Activated CD4-positive, alpha-beta T cell treated with anti-CD3 and anti-CD28 coated beads, Interleukin-2, amount 10 ng/mL, durations not matched to agents 24 days and 14 days (primary cell): ENCODE results near the gene MDFI. TPM values are rescaled to one million over a fixed set of nuclear protein-coding genes. Genes with fewer than 3 reads are reported as not detected.

Experiments
- DNase-seq: peaks from one replicate; pipeline ENCODE4 v3.0.0; 2022
- H3K27ac Mint-ChIP-seq: one replicate; pipeline ENCODE4 v1.8.0; 2022; ENCODE audit warnings: mild to moderate bottlenecking, mixed read lengths
- H3K27me3 Mint-ChIP-seq: one replicate; pipeline ENCODE4 v1.8.0; 2022; ENCODE audit warnings: mixed read lengths
- H3K36me3 Mint-ChIP-seq: one replicate; pipeline ENCODE4 v1.8.0; 2022; ENCODE audit warnings: low read depth, mild to moderate bottlenecking, mixed read lengths
- H3K4me1 Mint-ChIP-seq: one replicate; pipeline ENCODE4 v1.8.0; 2021; ENCODE audit warnings: mixed read lengths
- H3K4me3 Mint-ChIP-seq: one replicate; pipeline ENCODE4 v1.8.0; 2022; ENCODE audit warnings: mild to moderate bottlenecking, moderate library complexity, mixed read lengths
- H3K9me3 Mint-ChIP-seq: one replicate; pipeline ENCODE4 v1.8.0; 2021; ENCODE audit warnings: mixed read lengths
- intact Hi-C: fragments of 100-400 bp; cut with micrococcal nuclease; formaldehyde crosslinking; loops from one replicate; pipeline ENCODE4 v1.15.1; 2023
- total RNA-seq: library from RNA; stranded (reverse); gene quantifications from 2 replicates; pipeline ENCODE4 v1.2.3, GENCODE V29; 2022

The MDFI gene
- total RNA-seq, 1 donor from 2014 or later = not detected

GRCh38 chr6:41597246-41598000, 40.8 kb upstream of the MDFI start:
- Mint-ChIP-seq H3K36me3 (no peaks in the 10 kb centered on the region), H3K9me3 (no peaks in the 10 kb centered on the region), H3K4me1 (no peaks in the 10 kb centered on the region), H3K27ac (no peak overlapping the region), H3K4me3 (no peak overlapping the region), H3K27me3 (no peaks in the 10 kb centered on the region)
- DNase-seq = no peak
- intact Hi-C loops = no loop called here

GRCh38 chr6:41598670-41599014, 39.6 kb upstream of the MDFI start:
- no peaks in the 10 kb centered on the region for H3K36me3 Mint-ChIP-seq
- intact Hi-C loops = no loop called here
- H3K4me1 Mint-ChIP-seq = peaks cover 4% of the 10 kb centered on the region
- no peak overlapping the region for H3K27ac Mint-ChIP-seq
- H3K4me3 Mint-ChIP-seq = no peak overlapping the region
- no peaks in the 10 kb centered on the region for H3K27me3 Mint-ChIP-seq
- DNase-seq = no peak
- no peaks in the 10 kb centered on the region for H3K9me3 Mint-ChIP-seq

DNA sequence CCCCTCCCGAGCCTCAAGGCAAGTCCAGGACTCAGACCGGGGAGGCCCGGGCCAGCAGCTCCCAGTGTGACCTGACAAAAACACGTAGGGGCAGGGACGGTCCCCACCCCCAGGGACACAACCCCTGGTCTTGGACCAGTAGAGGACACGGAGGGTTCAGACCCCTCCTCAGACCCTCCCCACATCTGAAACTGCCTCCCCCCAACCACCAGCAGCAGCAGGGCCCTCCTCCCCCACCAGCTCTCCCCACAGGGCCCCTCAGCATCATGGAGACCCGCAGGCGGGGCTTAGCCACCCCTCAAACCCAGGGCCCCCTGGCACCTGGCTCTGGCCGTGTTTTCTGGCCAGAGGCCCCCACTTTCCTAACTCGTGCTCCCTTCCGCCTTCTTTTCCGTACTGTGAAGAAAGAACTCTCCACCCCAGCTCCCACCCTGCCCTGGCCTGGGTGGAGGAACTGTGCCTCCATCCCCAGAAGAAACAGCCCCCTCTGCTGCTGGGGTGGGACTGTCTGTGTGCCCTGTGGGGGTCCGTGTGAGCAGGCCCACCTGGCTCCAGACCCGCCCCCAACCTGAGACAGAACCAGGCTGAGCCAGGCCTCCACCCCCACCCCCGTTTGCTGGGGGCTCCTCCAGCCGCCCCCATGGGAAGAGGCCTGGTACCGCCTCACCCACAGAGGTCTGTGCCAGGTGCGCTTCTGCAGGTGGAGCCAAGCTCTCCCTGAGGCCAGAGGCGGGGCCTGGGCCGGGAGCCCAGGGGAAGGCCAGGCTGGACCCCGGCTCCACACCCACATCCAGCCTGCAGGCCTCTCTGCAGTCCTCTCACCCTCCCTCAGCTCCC, 39.0 kb upstream of the MDFI start:
- no peak overlapping the region for H3K27ac Mint-ChIP-seq
- no peak for DNase-seq
- peaks cover 4% of the 10 kb centered on the region for H3K4me1 Mint-ChIP-seq
- no peaks in the 10 kb centered on the region for H3K27me3 Mint-ChIP-seq
- no peak overlapping the region for H3K4me3 Mint-ChIP-seq
- no peaks in the 10 kb centered on the region for H3K9me3 Mint-ChIP-seq
- intact Hi-C loops = no loop called here
- H3K36me3 Mint-ChIP-seq = no peaks in the 10 kb centered on the region

- Mint-ChIP-seq H3K4me3 (no peak overlapping the region), H3K9me3 (no peaks in the 10 kb centered on the region), H3K27ac (no peak overlapping the region), H3K27me3 (peaks cover under 1% of the 10 kb centered on the region), H3K4me1 (peaks cover 4% of the 10 kb centered on the region), H3K36me3 (no peaks in the 10 kb centered on the region)
- intact Hi-C loops = no loop called here
- DNase-seq = no peak
Measured at GRCh38 chr6:41599852-41600445, 38.3 kb upstream of the MDFI start.

DNA sequence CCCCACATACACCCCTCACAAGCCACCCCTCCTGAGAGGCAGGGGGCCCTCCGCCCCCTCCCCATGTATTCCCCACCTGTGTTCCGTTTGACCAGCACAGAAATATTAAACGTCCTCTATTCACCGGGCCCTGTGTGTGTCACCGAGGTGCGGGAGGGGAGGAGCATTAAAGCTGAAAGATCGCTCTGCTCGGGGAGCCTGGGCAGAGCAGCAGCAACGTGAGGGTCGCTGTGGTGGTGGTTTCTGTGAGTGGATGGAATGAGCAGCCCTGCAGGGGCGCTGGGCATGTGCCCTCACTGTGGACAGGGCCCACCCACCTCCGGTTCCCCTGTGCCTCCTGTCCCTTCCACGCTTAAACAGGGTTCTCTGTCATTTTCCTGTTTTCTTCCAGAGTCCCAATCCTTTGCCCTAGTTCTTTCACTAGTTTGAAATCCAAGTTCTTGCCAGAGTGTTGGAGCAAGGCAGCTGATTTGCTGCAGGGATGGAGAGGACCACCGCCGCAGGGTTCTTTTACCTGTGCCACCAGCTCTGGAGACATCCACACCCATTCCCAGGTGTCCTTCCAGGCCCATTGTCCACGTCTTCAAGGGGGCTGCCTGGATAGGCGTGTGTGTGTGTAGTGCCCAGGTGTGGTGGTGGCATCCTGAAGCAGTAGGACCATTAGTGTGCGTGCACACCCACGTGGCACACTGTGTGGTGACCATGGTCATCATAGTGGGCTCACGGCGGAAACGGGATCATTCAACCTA, 37.6 kb upstream of the MDFI start:
- no peak for DNase-seq
- Mint-ChIP-seq H3K4me3 (no peak overlapping the region), H3K9me3 (no peaks in the 10 kb centered on the region), H3K36me3 (no peaks in the 10 kb centered on the region), H3K4me1 (peaks cover 4% of the 10 kb centered on the region), H3K27me3 (peaks cover 2% of the 10 kb centered on the region), H3K27ac (no peak overlapping the region)
- intact Hi-C loops = no loop called here

DNA sequence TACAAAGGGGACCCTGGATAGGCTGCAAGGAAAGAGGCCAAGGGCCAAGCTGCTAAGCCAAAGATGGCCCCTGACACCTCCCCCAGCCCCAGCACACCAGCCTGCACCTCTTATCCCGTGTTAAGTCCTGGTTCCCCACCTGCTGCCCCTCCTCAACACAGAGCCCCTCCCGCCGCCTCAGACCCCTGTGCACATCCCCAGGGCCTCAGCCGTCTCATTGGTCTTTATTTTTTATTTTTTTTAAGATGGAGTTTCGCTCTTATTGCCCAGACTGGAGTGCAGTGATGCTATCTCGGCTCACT, 37.1 kb upstream of the MDFI start:
- no peaks in the 10 kb centered on the region for H3K9me3 Mint-ChIP-seq
- H3K27ac Mint-ChIP-seq = no peak overlapping the region
- no peak for DNase-seq
- H3K4me1 Mint-ChIP-seq = peaks cover 4% of the 10 kb centered on the region
- peaks cover 4% of the 10 kb centered on the region for H3K27me3 Mint-ChIP-seq
- intact Hi-C loops = no loop called here
- no peak overlapping the region for H3K4me3 Mint-ChIP-seq
- H3K36me3 Mint-ChIP-seq = no peaks in the 10 kb centered on the region

DNA sequence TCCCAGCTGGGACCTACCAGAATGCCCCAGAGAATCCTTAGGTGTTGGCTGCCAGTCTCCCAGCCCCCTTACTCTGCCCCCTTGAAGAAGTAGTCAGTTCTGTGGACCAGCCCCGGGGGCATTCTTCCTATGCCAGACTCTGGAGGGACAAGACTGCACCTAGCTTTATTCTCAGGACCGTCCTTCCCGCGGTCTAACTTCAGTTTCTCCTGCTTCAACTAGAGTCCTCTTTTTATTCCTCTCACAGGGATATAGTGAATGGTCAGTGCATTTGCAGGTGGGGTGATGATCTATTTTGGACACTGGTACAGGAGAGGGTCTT, 35.9 kb upstream of the MDFI start:
- H3K36me3 Mint-ChIP-seq = no peaks in the 10 kb centered on the region
- H3K27me3 Mint-ChIP-seq = peaks cover 4% of the 10 kb centered on the region
- H3K27ac Mint-ChIP-seq = no peak overlapping the region
- H3K9me3 Mint-ChIP-seq = no peaks in the 10 kb centered on the region
- intact Hi-C loops = no loop called here
- H3K4me1 Mint-ChIP-seq = peaks cover 4% of the 10 kb centered on the region
- H3K4me3 Mint-ChIP-seq = no peak overlapping the region
- no peak for DNase-seq

GRCh38 chr6:41602864-41603608, 35.2 kb upstream of the MDFI start:
- H3K9me3 Mint-ChIP-seq = no peaks in the 10 kb centered on the region
- peak overlapping the region; percentile 21 for H3K4me3 Mint-ChIP-seq

GRCh38 chr6:41604006-41604405, 34.3 kb upstream of the MDFI start:
- Mint-ChIP-seq H3K36me3 (no peaks in the 10 kb centered on the region), H3K4me3 (no peak overlapping the region), H3K4me1 (peaks cover 4% of the 10 kb centered on the region), H3K27me3 (peaks cover 4% of the 10 kb centered on the region), H3K9me3 (no peaks in the 10 kb centered on the region), H3K27ac (no peak overlapping the region)
- intact Hi-C loops = no loop called here
- DNase-seq = no peak

More at GRCh38 chr6:41602864-41603608, 35.2 kb upstream of the MDFI start:
- Mint-ChIP-seq H3K4me1 (peaks cover 4% of the 10 kb centered on the region), H3K36me3 (no peaks in the 10 kb centered on the region), H3K27me3 (peaks cover 4% of the 10 kb centered on the region), H3K27ac (no peak overlapping the region)
- intact Hi-C loops = loop anchor here (1.0 kb wide), 2 partner anchors 80 to 173 kb away; no protein-coding TSS in a partner anchor
- peak; percentile 93 for DNase-seq

DNA sequence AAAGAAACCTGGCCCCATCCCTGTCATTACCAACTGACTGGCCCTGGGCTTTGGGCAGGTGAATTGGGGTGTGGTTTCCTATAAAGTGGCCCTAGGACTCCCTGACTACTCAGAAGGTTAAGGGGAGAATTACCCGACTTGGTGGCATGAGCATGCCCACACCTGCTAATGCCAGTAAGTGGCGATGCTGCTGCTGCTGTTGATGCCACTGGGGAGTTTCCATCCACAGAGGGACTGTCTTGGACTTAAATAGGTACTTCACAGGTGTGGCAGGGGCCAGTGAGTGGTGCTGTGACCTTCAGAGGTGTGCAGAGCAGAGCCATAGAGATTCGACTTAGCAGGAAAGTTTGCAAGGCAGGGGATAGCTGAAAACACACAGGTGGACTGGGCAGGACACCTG, 32.6 kb upstream of the MDFI start:
- Mint-ChIP-seq H3K27ac (no peak overlapping the region), H3K36me3 (no peaks in the 10 kb centered on the region), H3K4me3 (no peak overlapping the region), H3K27me3 (peaks cover 4% of the 10 kb centered on the region), H3K9me3 (no peaks in the 10 kb centered on the region), H3K4me1 (peaks cover 4% of the 10 kb centered on the region)
- intact Hi-C loops = no loop called here
- no peak for DNase-seq

DNA sequence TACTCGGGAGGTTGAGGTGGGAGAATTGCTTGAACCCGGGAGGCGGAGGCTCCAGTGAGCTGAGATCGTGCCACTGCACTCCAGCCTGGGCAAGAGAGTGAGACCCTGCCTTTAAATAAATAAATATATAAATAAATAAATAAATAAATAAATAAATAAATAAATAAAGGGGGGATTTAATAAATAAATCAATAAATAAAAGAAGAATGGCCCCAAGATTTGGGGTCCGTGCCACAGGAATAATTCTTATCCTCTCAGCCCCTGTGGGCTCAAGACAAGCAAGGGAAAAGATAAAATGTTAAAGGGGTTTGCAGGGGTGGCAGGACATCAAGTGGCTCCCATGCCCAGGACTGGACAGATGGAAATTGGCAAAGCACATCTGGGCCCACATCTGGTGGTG, 31.2 kb upstream of the MDFI start:
- Mint-ChIP-seq H3K4me1 (peaks cover 4% of the 10 kb centered on the region), H3K4me3 (no peak overlapping the region), H3K36me3 (no peaks in the 10 kb centered on the region), H3K9me3 (no peaks in the 10 kb centered on the region), H3K27me3 (peaks cover 4% of the 10 kb centered on the region), H3K27ac (no peak overlapping the region)
- intact Hi-C loops = no loop called here
- no peak for DNase-seq

DNA sequence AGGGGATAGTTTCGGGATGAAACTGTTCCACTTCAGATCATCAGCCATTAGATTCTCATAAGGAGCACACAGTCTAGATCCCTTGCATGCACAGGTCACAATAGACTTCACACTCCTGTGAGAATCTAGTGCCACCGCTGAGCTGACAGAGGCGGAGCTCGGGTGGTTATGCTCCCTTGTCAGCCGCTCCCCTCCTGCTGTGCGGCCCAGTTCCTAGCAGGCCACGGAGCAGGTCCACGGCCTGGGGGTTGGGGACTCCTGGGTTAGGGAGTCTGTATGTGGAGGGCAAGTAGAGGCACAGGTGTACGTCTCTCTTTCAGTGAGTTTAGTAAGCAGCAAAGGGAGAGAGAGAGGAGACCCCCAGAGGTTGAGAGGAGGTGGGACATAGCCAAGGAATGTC, 30.5 kb upstream of the MDFI start:
- intact Hi-C loops = no loop called here
- Mint-ChIP-seq H3K4me3 (no peak overlapping the region), H3K9me3 (peaks cover 4% of the 10 kb centered on the region), H3K36me3 (no peaks in the 10 kb centered on the region), H3K27me3 (peaks cover 7% of the 10 kb centered on the region), H3K27ac (no peak overlapping the region), H3K4me1 (peaks cover 3% of the 10 kb centered on the region)
- no peak for DNase-seq

- Mint-ChIP-seq H3K4me1 (no peaks in the 10 kb centered on the region), H3K9me3 (peaks cover 4% of the 10 kb centered on the region), H3K4me3 (no peak overlapping the region), H3K27me3 (peaks cover 7% of the 10 kb centered on the region), H3K27ac (no peak overlapping the region), H3K36me3 (no peaks in the 10 kb centered on the region)
- intact Hi-C loops = no loop called here
- no peak for DNase-seq
Measured at GRCh38 chr6:41608443-41609151, 29.7 kb upstream of the MDFI start.
